Stimulated activated CD4-positive, alpha-beta T cell treated with anti-CD3 and anti-CD28 coated beads, TNF-alpha, amount 100 ng/mL, for 4 hours (primary cell): ENCODE results near the gene CSNK1G2.

ENCODE experiments used
- DNase-seq, 3 experiments: peaks; one replicate each; pipeline ENCODE4 v3.0.0-alpha.2; 2020; ENCODE audit warnings: low read depth in 3 of 3

Gene CSNK1G2

DNA sequence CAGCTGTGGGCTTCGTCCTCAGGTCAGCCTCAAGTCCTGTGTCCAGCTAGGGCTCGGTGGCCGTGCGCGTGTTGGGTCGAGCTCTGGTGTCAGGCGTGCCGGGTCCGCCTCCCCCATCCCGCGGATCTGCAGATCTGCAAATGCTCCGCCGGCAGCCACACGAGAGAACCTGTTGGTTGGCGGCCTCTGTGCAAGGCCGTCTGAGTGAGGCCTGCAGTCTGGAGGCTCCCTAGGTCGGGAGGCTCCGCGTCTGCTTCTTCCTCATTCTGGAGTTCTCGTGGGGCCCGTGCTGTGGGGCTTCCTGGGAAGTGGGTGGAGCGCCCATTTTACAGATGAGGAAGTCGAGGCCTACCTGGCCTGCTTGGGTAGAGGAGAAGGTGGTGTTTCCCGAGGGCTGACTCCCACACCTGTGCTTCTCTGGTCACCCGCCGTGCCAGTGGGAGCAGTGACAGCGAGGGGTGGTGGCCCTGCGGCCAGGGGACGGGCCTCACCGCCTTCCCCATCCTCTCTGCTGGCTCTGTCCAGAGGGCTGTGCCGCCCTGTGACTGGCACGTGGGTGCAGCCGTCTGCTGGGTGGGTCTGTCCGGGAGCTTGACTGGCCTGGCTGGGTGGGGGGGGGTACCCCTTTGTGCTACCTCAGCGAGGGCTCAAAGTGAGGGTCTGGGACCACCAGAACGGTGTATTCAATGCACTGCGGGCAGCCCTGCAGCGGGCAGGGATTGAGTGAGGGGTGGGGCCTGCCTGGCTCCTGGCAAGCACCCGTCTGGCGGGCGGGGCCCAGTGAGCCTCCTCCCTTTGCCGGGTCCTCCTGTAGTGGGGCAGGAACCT, 3.3 kb downstream of the CSNK1G2 start:
- no peak for DNase-seq

DNA sequence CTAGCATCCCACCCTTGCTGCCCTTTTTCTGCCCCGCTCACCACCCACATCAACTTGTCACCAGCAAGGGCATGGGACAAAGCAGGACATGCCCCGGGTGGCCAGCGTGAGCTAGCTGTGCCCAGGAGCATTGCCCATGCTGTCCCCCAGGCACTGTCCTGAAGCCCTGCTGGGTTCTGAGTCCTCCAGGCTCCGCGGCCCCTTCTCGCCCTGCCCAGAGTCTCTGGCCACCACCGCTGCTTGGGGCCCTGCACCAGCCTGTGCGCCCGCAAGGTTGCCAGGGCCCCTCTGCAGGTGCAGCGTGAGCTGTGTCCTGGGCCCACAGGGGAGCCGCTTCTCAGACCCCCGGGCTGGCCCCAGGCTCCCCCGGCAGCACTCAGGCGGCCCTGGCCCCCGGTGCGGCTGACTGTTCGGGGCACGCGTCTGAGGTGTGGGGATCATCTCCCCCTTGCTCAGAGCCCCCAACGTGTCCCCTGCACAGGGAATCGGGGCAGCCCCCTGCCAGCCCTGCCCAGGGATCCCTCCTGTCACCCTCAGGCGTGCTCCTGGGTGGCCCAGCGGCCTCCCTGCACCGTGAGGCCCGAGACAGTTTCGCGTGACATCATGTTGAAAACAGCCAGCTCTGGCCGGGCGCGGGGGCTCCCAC, 4.1 kb downstream of the CSNK1G2 start:
- no peak for DNase-seq

DNA sequence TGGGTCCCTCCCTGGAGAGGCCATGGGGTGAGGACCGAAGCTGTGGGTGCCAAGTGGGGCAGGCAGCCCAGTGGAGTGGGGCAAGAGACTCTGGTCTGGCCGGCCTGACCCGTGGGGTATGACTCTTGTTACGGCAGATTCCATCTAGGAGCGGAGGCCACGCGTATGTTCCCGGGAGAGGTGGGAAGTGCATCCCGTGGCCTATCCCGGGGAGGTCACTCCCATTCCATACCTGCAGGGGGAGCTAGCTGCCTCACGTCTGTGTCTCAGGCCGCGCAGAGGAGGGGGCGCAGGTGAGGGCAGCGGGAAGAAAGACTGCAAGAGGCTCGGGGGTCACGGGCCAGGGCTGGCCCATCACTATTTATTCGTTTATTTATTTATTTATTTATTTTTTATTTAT, 4.9 kb downstream of the CSNK1G2 start:
- no peak for DNase-seq

DNA sequence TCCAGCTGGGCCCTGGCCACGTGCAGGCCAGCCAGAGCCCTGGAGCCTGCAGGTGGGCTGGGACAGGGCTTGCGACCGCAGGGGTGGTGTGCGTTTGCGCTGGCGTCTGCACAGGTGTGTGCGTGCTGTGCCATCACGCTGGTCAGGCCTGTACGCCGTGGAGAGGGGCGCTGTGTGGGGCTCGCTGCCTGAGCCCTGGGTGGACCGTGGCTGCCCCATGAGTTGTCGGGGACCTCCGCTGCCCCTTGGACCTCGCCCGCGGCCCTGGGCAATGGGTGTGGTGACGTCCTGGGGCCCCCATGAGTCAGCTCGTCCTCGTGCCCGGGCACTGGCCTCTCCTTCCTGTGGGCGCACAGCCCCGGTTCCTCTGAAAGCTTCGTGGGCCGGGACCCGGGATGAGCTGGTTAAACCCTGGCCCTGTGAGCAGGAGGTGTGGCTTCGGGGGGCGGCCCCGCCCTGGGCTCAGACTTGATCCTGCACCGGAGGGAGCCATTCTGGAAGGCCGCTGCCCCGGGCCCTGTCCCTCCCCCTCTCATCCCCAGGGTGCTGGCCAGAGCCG, 6.8 kb downstream of the CSNK1G2 start:
- no peak for DNase-seq

DNA sequence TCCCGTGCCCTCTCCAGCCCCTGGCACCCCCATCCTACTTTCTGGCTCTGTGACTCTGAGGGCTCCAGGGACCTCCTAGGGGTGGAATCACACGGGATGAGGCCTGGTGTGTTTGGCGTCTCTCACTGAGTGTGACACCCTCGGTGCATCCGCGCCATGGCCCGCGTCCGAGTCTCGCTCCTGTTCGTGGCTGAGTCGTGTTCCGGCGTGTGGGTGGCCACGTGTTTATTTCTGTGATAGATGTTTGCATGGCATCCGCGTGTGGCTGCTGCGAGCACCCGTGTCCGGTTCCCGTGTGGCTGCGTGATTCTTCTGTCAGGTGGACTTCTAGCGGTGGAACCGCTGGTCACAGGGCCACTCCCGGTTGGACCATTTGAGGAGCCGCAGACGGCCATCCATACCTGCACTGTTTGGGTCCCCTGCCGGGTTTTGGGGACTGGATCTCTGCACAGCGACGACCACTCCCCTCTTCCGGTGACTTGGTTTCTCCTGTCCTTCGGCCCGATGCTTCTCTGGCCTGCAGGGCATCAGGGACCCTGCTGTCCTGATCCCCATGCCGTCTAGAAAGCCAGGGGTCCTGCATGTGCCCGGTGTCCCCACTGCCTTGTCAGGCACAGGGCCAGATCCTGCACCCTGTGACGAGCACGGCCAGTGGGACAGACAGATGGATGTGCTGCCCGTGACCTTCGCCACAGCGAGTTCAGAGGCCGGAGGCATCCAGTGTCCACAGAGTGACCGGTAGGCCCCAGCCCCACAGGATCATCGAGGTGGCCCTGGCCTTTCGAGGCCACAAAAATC, 8.5 kb downstream of the CSNK1G2 start:
- DNase-seq = no peak

DNA sequence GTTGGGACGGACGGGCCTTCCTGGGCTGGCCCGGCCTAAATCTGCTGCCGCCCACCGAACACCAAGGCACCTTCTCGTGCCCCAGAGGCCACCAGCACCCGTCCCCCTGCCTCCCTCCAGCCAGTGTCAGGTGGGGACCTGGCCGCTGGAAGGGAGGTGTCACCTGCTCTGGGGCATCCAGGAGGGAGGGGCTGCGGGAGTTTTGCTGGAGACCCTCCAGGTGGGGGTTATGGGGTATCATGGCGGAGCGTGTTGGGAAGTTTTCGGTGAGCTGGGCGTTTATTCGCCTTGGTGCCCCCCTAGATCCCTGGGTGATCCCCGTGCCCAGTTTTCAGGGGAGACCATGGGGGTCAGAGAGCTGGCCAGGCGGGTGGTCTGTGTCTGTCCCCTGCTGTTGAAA, 9.7 kb downstream of the CSNK1G2 start:
- no peak for DNase-seq

DNA sequence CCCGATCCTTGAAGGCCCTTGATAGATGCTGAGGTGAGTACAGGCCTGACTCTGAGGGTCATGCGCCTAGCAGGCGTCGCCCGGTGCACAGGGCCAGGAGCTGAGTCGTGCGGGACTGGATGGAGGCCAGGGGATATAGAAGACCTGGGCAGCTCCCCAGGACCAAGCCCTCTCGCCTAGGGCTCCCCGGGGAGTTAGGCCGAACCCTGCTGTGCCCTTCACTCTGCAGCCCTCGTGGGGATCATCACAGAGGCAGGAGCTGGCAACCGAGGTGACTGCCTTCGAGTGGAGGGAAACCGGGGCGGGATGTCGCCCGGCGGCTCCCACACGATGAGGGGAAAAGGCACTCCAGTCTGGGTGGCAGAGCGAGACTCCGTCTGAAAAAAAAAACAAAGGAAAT, 11.7 kb downstream of the CSNK1G2 start:
- DNase-seq = no peak

DNA sequence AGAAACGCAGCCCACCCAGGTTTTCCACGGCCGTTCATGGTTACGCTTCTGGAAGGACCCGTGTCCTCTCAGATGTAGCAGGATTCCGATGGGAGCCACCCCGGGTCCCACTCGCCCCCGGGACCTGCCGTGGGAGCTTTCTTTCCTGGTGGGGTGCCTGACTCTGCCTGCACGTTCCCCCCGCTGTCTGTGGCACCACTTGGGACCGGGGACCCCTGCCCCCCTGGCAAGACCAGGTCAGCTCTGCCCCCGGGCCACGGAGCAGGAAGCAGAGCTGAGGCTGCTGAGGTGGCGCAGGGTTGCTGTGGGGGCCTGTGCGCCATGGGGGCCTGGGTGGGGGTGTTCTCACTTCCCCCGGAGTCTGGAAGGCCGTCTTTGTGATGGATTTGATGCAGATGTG, 12.1 kb downstream of the CSNK1G2 start:
- DNase-seq = no peak

DNA sequence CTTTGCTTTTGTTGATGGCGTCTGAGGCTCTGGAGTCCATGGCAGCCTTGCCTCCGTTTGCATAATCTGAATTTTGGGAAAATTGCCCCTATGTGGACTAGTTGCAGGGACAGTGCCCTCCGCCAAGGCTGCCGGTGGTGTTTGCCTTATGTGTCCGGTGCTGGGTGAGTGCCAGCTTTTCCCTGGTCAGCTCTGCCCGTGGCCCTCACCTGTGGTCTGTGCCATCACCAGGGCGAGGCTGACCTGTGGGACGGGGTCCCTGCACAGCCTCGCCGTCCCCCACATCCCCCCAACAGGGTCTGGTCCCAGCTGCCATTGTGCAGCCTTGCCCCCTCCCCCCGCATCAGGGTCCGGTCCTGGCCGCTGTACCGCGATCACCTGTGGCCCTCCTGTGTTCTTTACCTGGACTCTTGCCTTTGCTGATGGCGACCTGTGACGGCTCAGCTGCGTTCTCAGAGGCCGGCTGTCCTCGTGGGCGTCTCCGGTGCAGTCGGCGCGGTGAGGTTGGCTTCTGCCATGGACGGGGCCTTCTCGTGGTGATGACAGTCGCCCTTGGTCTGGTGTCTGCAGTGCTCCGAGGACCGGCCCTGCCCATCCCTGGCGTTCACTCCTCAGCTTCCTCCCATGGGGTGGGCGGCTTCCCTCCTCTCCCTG, 12.6 kb downstream of the CSNK1G2 start:
- DNase-seq = no peak

DNA sequence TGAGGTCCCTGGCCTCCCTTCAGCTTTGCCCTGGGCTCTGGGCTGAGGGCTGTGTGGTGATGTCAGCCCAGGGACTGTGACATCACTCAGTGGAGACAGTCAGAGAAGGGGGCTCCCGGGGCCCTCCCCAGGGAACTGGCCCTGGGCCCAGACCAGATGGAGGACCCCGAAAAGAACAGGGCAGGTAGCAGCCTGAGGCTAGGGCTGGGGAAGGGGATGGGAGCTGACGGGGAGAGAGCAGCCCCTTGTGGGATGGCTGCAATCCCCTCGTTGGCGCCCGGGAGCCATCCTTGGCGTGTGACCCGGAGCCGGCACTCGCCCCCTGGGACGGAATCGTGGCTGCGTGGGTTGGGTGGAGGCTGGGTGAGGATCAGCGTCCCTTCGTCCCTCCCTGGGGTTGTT, 13.6 kb downstream of the CSNK1G2 start:
- DNase-seq = no peak

DNA sequence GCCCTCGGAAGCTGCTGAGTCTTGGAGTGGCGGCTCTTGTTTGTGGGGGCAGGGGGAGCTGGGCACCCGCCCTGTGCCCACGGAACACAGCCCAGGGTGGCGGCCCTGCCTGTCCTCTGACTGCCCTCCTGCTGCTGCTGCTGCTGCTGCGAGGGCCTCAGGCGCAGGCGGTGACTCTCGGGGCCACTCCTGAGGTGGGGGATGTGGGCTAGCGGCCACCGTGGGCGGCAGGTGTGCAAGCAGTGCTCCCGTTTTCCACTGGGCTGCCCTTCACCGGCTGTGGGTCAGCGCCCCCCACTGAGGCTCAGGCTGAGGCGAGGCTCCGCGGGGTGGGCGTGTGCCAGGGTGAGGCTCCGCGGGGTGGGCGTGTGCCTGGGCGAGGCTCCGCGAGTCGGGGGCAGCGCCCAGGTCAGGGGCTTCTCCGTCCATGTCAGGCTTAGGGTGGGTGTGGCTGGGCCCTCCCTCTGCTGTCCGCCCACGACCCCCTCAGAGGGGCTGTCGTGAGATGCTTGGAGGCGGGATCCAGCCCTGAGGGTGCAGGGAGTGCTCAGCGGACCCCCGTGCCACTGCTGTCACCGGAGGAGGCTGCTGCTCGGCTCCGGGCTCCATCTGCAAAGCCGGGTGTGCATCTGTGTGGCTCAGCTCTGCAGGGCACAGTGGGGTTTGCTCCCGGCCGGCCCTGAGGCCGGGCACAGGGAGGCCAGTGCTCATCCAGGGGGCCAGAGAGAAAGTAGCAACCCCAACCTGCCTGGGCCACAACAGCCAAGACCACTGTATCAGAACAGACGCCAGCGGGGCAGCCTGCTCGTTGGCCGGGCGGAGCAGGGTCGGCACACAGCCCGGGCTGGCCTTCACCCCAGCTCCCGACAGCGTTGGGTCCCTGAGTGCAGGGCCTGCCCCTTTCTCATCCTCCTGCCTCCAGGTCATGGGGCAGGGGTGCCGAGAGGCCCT, 14.5 kb downstream of the CSNK1G2 start:
- DNase-seq = no peak

DNA sequence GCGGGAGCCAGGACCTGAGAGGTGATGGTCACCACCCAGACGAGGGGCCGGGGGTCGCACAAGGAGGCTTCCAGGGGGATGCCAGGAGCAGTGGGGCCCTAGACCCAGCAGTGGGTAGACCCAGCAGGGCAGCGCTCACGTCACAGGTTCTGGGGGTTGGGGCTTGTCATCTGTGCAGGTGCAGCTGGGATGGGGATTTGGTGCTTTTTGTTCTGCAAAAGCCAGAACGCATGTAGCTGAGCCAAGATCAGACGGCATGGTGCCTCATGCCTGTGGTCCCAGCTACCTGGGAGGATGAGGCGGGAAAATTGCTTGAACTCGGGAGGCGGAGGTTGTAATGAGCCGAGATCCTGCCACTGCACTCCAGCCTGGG, 15.1 kb downstream of the CSNK1G2 start:
- DNase-seq = no peak

DNA sequence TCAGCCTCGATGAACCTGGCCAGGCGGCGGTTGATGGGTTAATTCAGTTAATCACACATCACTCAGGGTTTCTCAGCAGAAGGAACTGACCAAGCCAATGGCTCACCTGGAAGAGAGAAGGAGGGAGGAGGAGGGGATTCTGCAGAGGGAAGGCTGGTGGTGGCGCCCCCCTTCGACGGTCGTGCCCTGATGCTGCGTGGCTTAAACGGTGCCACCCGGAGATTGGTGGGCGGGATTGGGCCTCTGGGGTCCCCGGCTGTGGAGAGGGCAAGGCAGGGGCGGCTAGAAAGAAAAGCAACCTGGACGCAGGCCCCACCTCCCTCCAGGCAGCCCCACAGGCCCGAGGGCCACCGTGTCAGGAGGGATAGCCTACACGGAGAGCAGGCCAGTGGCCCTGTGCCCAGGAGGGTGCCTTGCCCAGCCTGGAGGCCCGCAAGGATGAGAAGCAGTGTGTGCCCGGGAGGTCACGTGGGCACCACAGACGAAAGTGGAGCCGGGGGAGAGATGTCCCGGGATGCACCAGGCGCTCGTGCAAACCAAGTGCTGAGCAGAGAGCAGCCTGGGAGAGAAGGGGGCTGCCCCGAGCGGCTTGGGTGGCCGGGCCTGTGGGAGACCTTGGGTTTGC, 16.0 kb downstream of the CSNK1G2 start:
- no peak for DNase-seq

DNA sequence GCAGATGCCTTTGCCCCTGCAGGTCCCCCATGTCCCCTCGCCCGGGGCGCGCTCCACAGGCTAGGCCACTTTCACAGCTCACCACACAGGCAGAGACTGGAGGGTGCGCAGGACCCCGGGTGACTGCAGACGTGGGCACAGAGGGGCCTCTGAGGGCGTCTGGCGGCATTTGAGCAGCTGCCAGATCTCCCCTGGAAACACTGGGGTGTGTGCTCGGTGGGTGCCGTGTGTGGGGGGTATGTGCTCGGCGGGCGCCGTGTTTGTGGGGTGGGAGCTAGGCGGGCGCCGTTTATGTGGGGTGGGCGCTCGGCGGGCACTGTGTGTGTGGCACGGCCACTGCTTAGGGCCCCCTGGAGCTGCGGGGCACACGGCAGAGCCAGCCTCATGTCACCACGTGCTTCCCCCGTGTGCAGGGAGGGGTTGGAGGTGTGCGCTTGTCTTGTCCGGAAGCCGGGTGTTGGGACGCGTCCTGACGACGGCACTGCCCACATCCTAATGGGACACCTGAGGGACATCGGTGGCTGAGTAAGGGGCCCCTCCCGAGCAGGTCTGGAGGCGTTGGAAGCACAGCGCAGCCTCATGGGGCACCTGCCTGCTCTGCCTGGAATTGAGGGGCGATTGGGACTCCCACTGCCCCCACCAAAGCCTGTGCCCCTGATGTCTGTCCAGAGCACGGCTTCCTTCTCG, 16.7 kb downstream of the CSNK1G2 start:
- no peak for DNase-seq

DNA sequence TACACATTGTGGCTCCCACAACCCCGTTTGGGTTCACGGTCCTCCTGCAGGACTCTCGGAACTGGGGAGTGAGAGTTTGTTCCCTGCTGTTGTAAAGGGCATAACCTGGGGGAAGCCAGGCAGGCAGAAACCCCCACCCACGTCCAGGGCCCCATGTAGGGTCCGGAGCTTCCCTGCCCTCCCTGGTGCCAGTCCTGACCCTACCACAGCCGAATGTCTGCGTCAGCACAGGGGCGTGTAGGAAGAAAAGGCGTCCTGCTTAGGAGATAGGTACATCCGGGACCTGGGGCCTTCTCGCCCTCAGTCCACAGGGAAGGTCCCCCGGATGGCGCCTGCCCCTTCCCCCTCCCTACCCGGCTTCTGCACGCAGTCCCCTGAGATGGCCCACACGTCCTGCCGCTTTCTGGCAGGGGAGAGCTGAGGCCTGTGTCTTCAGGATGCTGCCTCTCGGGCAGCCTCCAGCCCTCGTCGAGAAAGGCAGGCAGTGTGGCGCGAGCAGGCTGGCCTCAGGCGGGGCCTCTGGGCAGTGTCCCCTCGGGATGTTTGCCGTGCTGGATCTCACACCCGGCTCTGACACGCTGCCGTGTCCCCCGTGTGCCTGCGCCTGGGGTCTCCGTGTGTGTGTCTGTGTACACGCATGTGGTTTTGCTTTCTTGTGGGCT, 19.1 kb downstream of the CSNK1G2 start:
- DNase-seq = no peak

DNA sequence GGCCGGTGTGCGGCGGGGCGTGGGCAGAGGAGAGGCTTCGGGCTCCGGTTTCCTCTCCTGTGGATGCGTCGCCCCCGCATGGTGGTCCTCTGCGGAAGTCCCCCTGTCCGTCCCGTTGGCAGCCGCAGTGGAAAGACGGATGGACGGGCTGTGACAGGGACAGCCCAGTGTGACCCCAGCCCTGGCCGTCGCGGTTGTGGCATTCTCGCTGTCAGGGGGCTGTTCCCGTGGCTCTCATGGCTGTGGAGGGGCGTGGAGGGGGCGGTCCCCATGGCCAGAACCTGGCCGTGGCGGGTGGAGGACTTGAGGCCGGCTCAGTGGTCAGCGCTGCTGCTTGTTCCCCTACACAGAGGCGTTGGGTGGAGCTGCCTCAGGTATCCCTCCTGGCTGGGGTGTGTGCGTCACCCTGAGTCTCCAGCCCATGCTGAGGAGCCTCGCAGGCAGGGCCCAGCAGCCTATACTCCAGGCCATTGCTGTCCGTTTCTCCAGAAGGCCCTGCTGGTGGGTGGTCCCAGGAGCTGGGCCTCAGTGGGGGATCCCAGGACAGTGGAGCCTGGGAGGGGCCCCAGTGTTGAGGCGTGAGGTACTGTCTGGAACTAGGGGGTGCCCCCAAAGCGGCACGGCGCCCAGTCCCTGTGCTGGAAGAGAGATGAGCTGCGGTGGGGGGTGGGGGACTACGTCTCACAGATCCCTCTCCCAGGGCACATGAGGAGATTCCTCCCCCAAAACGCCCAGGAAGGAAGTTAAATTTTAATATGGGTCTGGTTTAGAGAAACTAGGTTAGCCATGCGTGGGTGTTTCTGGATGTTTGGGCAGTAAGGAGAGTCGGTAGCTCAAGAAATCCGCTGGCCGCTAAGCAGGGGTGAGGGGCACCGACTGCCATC, 20.3 kb downstream of the CSNK1G2 start:
- no peak for DNase-seq

DNA sequence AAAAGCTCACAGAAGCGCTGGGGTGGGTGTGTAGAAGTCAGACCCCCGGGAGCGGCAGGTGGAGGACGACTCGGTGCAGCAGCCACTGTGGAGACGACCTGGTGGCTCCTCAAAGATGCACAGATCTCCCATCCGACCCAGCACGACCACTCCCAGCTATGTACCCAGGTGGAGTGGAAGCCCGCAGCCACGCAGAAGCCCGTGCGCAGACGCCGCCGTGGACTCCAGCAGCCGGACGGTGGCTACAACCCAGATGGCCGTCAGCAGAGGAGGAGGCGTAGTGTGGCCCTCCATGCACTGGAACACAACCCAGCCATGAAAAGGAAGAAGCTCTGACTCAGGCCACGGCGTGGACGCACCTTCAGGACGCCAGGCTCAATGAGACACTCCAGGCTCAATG, 21.7 kb downstream of the CSNK1G2 start:
- no peak for DNase-seq

DNA sequence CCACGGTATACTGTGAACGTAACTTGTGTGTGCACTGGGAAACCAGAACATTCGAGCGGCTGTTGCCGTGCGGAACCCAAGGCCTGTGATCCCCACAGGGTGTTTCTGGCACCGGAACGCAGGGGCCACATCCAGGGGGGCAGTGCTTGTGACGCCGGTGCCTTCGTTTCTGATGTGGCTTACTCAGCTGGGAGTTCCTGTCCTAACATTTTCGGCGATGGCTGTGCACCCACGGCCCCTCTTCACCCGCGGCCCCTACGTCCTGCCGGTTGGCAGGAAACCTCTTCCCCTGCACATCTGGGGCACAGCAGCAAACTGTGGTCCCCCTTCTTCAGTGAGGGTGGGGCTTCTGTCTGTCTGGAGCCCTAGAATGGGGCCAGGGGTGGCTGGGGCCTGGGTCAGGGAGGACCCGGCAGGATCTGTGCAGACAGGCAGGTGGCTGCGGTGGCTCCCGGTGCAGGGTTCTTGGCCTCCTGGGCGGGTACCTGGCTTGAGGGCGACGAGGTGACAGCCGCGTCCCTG, 26.2 kb downstream of the CSNK1G2 start:
- no peak for DNase-seq
